HG03097 (cell line): ENCODE results near the gene WNT10A.
"Not testable (repeated sequence)": the region's sequence is repeated elsewhere in the genome, so short reads cannot be mapped to it uniquely, and the experiment has no call there.

Experiments used
- ATAC-seq: cut with Tn5 transposase; IDR thresholded peaks from one replicate; pipeline ENCODE4 v1.9.1; 2021; ENCODE audit not compliant: unreplicated experiment, low FRiP score

The WNT10A gene

GRCh38 chr2:218925434-218925833, 44.8 kb downstream of the WNT10A start:
- no peak for ATAC-seq

GRCh38 chr2:218927422-218927821, 46.8 kb downstream of the WNT10A start:
- ATAC-seq: no peak

- no peak for ATAC-seq
These were observed 47.2 kb downstream of the WNT10A start for GRCh38 chr2:218927876-218928275.

GRCh38 chr2:218930488-218930887, 49.8 kb downstream of the WNT10A start:
- ATAC-seq: not testable (repeated sequence)

GRCh38 chr2:218931751-218932150, 51.1 kb downstream of the WNT10A start:
- not testable (repeated sequence) for ATAC-seq
